Stomach (tissue), 4 donors: ENCODE measurements around the gene JUNB.

Experiments used
- CTCF ChIP-seq, 7 experiments: fragments of 450-650 bp in 4 of 7; fragments of 200-600 bp in 3 of 7; sonication (generic) in 3 of 7; IDR thresholded peaks; one replicate each; pipeline ENCODE4 v1.5.1; 2016 to 2019; ENCODE audit warnings: antibody characterized with exemption in 7 of 7, control low read depth in 2 of 7, mild to moderate bottlenecking in 1 of 7
- POLR2AphosphoS5 ChIP-seq, 3 donors: sonication (generic); formaldehyde crosslinking; IDR thresholded peaks; one replicate each; pipeline ENCODE4 v1.6.1; 2016; ENCODE audit warnings: antibody characterized with exemption in 3 of 3

DNA sequence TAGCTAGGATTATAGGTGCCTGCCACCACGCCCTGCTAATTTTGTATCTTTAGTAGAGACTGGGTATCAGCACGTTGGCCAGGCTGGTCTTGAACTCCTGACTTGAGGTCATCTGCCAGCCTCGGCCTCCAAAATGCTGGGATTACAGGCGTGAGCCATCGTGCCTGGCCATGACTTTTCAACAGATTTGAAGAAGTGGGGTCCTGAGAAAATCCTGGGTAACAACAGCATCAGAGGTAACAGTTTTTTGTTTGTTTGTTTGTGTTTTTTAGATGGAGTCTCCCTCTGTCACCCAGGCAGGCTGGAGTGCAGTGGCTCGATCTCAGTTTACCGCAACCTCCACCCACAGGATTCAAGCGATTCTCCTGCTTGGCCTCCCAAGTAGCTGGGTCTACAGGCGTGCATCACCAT, 3.7 kb downstream of the JUNB start:
- TF ChIP-seq CTCF (IDR thresholded peaks at IDR 0.05) (no peak), POLR2AphosphoS5 (IDR thresholded peaks at IDR 0.05) (peak in 1 of 3 donors; percentile 38)
